ENCODE measurements around the gene CHRDL2. TPM values are rescaled to one million over a fixed set of nuclear protein-coding genes. Genes with fewer than 3 reads are reported as not detected.

CHRDL2 gene
- total and polyA plus RNA-seq, 2 donors (not counting 1 experiment from before 2014, with no cell fraction given): not detected

DNA sequence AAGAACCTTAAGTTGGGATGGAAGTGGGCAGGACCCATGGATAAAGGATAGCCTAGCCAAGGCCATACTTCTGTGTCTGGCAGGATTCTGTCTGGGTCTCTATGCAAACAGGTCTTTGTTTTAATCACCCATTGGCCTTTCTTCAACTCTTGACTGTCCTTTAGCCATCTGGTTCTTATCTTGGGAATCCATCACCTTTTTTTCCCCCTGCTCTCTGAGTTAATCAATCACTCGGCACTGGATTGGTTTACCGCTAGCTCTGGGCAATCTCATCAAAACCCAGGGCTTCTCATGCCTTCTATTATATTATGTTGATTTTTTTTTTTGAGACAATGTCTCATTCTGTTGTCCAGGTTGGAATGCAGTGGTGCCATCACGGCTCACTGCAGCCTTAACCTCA is 15.6 kb upstream of the CHRDL2 start:
- H3K36me3 ChIP-seq (ENCODE audit: control insufficient read depth, insufficient read depth, low read length): no peaks in the 10 kb centered on the region
- no peak overlapping the region for H3K27ac ChIP-seq (ENCODE audit: insufficient read depth, low read length)
- H4K20me1 ChIP-seq (ENCODE audit: control insufficient read depth, extremely low read depth, insufficient read depth, low read length): no peaks in the 10 kb centered on the region
- H2AFZ ChIP-seq (ENCODE audit: low read length): no peak overlapping the region
- H3K9ac ChIP-seq (ENCODE audit: insufficient read depth, low read length): no peak overlapping the region
- no peak overlapping the region for H3K4me2 ChIP-seq (ENCODE audit: extremely low read depth, insufficient read depth, low read length)
- peaks cover 6% of the 10 kb centered on the region for H3K4me1 ChIP-seq (ENCODE audit: control insufficient read depth, extremely low read depth, insufficient read depth, low read length)
- no peak overlapping the region for H3K4me3 ChIP-seq (replicated peaks in 1 of 4; ENCODE audit: control extremely low read depth in 1 of 4, insufficient read depth in 1 of 4, low read depth in 3 of 4, low read length in 4 of 4)
- DNase-seq (ENCODE audit: low read depth in 2 of 2): no peak
- H3K79me2 ChIP-seq (ENCODE audit: control insufficient read depth, insufficient read depth, low read length): peaks cover 31% of the 10 kb centered on the region
- no peaks in the 10 kb centered on the region for H3K9me3 ChIP-seq (ENCODE audit: control insufficient read depth, insufficient read depth, low read depth, low read length)
- TF ChIP-seq EZH2 (IDR thresholded peaks at IDR 0.05; ENCODE audit: low read length, missing control alignments): no peak
- TF ChIP-seq, protein P1, sequence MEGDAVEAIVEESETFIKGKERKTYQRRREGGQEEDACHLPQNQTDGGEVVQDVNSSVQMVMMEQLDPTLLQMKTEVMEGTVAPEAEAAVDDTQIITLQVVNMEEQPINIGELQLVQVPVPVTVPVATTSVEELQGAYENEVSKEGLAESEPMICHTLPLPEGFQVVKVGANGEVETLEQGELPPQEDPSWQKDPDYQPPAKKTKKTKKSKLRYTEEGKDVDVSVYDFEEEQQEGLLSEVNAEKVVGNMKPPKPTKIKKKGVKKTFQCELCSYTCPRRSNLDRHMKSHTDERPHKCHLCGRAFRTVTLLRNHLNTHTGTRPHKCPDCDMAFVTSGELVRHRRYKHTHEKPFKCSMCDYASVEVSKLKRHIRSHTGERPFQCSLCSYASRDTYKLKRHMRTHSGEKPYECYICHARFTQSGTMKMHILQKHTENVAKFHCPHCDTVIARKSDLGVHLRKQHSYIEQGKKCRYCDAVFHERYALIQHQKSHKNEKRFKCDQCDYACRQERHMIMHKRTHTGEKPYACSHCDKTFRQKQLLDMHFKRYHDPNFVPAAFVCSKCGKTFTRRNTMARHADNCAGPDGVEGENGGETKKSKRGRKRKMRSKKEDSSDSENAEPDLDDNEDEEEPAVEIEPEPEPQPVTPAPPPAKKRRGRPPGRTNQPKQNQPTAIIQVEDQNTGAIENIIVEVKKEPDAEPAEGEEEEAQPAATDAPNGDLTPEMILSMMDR (conservative IDR thresholded peaks at IDR 0.05 in 1 of 2, IDR thresholded peaks at IDR 0.05 in 1 of 2; ENCODE audit: low read depth in 1 of 2, low read length in 2 of 2): no peak
- H3K27me3 ChIP-seq (ENCODE audit: control insufficient read depth, insufficient read depth, low read length): no peaks in the 10 kb centered on the region

DNA sequence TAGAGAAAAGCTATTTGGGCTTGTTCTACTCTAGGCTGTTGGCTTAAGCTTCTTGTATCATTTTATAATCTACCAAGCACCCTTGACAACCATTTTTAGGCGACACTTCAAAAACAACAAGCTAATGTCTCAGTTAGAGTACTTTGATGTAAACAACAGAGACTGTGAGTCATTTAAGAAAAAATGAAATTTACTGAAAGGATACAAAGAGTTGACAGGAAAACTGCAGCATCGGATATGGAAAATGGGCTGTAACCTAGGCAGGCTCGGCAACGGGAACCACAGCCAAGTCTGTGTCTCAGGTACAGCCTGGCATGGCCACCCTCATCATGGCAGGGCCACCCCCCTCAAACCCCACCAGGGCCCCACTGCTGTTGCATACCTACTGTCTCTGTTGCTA is 13.1 kb upstream of the CHRDL2 start:
- Histone ChIP-seq H3K27me3 (ENCODE audit: control insufficient read depth, insufficient read depth, low read length) (no peaks in the 10 kb centered on the region), H3K4me2 (ENCODE audit: extremely low read depth, insufficient read depth, low read length) (no peak overlapping the region), H3K4me1 (ENCODE audit: control insufficient read depth, extremely low read depth, insufficient read depth, low read length) (peaks cover 6% of the 10 kb centered on the region), H3K4me3 (replicated peaks in 1 of 4; ENCODE audit: control extremely low read depth in 1 of 4, insufficient read depth in 1 of 4, low read depth in 3 of 4, low read length in 4 of 4) (no peak overlapping the region), H2AFZ (ENCODE audit: low read length) (no peak overlapping the region), H3K9ac (ENCODE audit: insufficient read depth, low read length) (no peak overlapping the region), H4K20me1 (ENCODE audit: control insufficient read depth, extremely low read depth, insufficient read depth, low read length) (no peaks in the 10 kb centered on the region), H3K36me3 (ENCODE audit: control insufficient read depth, insufficient read depth, low read length) (no peaks in the 10 kb centered on the region), H3K27ac (ENCODE audit: insufficient read depth, low read length) (no peak overlapping the region), H3K9me3 (ENCODE audit: control insufficient read depth, insufficient read depth, low read depth, low read length) (no peaks in the 10 kb centered on the region), H3K79me2 (ENCODE audit: control insufficient read depth, insufficient read depth, low read length) (peaks cover 5% of the 10 kb centered on the region)
- TF ChIP-seq, protein P1 (conservative IDR thresholded peaks at IDR 0.05 in 1 of 2, IDR thresholded peaks at IDR 0.05 in 1 of 2; ENCODE audit: low read depth in 1 of 2, low read length in 2 of 2): no peak
- no peak for TF ChIP-seq EZH2 (IDR thresholded peaks at IDR 0.05; ENCODE audit: low read length, missing control alignments)
- no peak for DNase-seq (ENCODE audit: low read depth in 2 of 2)

GRCh38 chr11:74743640-74744039 is 12.4 kb upstream of the CHRDL2 start:
- H3K4me3 ChIP-seq (replicated peaks in 1 of 4; ENCODE audit: control extremely low read depth in 1 of 4, insufficient read depth in 1 of 4, low read depth in 3 of 4, low read length in 4 of 4): no peak overlapping the region
- DNase-seq (ENCODE audit: low read depth in 2 of 2): no peak
- H3K79me2 ChIP-seq (ENCODE audit: control insufficient read depth, insufficient read depth, low read length): no peaks in the 10 kb centered on the region
- H4K20me1 ChIP-seq (ENCODE audit: control insufficient read depth, extremely low read depth, insufficient read depth, low read length): no peaks in the 10 kb centered on the region
- H3K4me2 ChIP-seq (ENCODE audit: extremely low read depth, insufficient read depth, low read length): no peak overlapping the region
- H3K4me1 ChIP-seq (ENCODE audit: control insufficient read depth, extremely low read depth, insufficient read depth, low read length): peaks cover 6% of the 10 kb centered on the region
- no peaks in the 10 kb centered on the region for H3K27me3 ChIP-seq (ENCODE audit: control insufficient read depth, insufficient read depth, low read length)
- no peaks in the 10 kb centered on the region for H3K9me3 ChIP-seq (ENCODE audit: control insufficient read depth, insufficient read depth, low read depth, low read length)
- no peak for TF ChIP-seq EZH2 (IDR thresholded peaks at IDR 0.05; ENCODE audit: low read length, missing control alignments)
- TF ChIP-seq, protein P1 (conservative IDR thresholded peaks at IDR 0.05 in 1 of 2, IDR thresholded peaks at IDR 0.05 in 1 of 2; ENCODE audit: low read depth in 1 of 2, low read length in 2 of 2): no peak
- no peak overlapping the region for H3K27ac ChIP-seq (ENCODE audit: insufficient read depth, low read length)
- no peaks in the 10 kb centered on the region for H3K36me3 ChIP-seq (ENCODE audit: control insufficient read depth, insufficient read depth, low read length)
- no peak overlapping the region for H3K9ac ChIP-seq (ENCODE audit: insufficient read depth, low read length)
- no peak overlapping the region for H2AFZ ChIP-seq (ENCODE audit: low read length)
